Fibroblast of mammary gland (primary cell): ENCODE data around the gene ATXN2L.
A peak's percentile ranks its signal among the peaks of the same experiment; 100 is the strongest.
"Not testable (repeated sequence)": the region's sequence is repeated elsewhere in the genome, so short reads cannot be mapped to it uniquely, and the experiment has no call there.

ENCODE experiments used
- DNase-seq: peaks from one replicate; pipeline ENCODE4 v3.0.0-alpha.2; 2010; ENCODE audit warnings: low read depth
- H3K4me3 ChIP-seq: 2 replicates; pipeline ENCODE4 v1.5.1; 2011; ENCODE audit warnings: low read depth, mild to moderate bottlenecking, low read length, moderate library complexity; ENCODE audit not compliant: control insufficient read depth
- TF ChIP-seq, protein P1 (sequence below): conservative IDR thresholded peaks from 2 replicates; pipeline ENCODE4 v1.5.1; 2011; ENCODE audit warnings: low read depth, low read length, inconsistent platforms; ENCODE audit not compliant: control insufficient read depth, insufficient read depth

The ATXN2L gene

GRCh38 chr16:28878083-28878926, 55.5 kb downstream of the ATXN2L start, which contains the start of gene ATP2A1:
ATP2A1 (plus strand) TSS chr16:28878488; CDS start chr16:28878672, 184 bp downstream.
- DNase-seq = no peak
- peak within 1 kb of the TSS; percentile 66 for H3K4me3 ChIP-seq
- TF ChIP-seq, protein P1, sequence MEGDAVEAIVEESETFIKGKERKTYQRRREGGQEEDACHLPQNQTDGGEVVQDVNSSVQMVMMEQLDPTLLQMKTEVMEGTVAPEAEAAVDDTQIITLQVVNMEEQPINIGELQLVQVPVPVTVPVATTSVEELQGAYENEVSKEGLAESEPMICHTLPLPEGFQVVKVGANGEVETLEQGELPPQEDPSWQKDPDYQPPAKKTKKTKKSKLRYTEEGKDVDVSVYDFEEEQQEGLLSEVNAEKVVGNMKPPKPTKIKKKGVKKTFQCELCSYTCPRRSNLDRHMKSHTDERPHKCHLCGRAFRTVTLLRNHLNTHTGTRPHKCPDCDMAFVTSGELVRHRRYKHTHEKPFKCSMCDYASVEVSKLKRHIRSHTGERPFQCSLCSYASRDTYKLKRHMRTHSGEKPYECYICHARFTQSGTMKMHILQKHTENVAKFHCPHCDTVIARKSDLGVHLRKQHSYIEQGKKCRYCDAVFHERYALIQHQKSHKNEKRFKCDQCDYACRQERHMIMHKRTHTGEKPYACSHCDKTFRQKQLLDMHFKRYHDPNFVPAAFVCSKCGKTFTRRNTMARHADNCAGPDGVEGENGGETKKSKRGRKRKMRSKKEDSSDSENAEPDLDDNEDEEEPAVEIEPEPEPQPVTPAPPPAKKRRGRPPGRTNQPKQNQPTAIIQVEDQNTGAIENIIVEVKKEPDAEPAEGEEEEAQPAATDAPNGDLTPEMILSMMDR = no peak

GRCh38 chr16:28879261-28879840, 56.6 kb downstream of the ATXN2L start:
- TF ChIP-seq, protein P1 = no peak
- no peak for DNase-seq
- H3K4me3 ChIP-seq = peak overlapping the region; percentile 66

- TF ChIP-seq, protein P1 = no peak
- DNase-seq = peak; percentile 79
- peak overlapping the region; percentile 66 for H3K4me3 ChIP-seq
Observed at GRCh38 chr16:28879841-28880588, 57.2 kb downstream of the ATXN2L start.

DNA sequence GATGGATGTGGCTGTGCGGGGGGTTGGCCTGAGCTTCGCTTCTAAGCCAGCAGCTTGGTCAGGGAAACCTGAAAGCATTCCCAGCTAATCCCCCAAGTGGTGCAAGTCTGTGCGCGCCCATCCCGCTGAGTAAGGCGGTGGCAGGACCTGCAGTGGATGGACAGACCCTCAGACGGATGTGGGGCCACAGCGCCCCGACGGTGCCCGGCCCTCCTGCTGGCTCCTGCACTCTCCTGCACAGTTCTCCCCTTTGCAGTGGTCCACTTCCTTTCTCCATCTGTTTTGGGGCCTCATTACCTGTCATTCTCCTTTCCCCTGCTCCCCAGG, 57.8 kb downstream of the ATXN2L start:
- H3K4me3 ChIP-seq = no peak overlapping the region
- TF ChIP-seq, protein P1 = no peak
- no peak for DNase-seq

DNA sequence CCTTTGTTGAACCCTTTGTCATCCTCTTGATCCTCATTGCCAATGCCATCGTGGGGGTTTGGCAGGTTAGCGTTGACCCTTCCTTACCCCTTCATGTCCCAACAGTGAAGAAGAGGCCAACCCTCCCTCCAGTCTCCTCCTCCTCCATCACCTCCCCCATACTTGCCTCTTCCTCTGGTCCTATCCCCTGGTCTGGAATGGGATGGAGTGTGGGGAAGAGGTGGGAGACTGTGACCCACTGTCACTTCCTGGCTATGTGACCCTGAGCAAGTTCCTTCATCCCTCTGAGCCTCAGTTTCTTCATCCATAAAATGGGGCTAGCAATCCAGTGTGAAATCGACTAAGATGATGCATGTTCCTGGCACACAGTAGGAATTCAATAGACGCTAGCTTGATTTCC, 58.2 kb downstream of the ATXN2L start:
- DNase-seq = no peak
- TF ChIP-seq, protein P1 = no peak
- H3K4me3 ChIP-seq = no peak overlapping the region

DNA sequence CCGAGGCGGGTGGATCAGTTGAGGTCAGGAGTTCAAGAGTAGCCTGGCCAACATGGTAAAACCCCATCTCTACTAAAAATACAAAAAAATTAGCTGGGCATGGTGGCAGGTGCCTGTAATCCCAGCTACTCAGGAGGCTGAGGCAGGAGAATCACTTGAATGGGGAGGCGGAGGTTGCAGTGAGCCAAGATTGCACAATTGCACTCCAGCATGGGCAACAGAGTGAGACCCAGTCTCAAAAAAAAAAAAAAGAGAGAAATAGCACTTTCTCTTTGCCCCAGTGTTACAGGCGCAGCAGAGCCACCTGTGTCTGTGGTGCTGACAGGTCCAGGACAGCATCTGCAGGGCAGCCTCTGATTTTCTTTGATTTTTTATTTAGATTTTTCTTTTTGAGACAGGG, 58.8 kb downstream of the ATXN2L start:
- DNase-seq, H3K4me3 ChIP-seq: not testable (repeated sequence)
